ENCODE results near the gene UMODL1. TPM values are rescaled to one million over a fixed set of nuclear protein-coding genes. Genes with fewer than 3 reads are reported as not detected.

UMODL1 gene
- total RNA-seq, 2 experiments from 2014 or later, result 7.4 to 12.3 TPM

DNA sequence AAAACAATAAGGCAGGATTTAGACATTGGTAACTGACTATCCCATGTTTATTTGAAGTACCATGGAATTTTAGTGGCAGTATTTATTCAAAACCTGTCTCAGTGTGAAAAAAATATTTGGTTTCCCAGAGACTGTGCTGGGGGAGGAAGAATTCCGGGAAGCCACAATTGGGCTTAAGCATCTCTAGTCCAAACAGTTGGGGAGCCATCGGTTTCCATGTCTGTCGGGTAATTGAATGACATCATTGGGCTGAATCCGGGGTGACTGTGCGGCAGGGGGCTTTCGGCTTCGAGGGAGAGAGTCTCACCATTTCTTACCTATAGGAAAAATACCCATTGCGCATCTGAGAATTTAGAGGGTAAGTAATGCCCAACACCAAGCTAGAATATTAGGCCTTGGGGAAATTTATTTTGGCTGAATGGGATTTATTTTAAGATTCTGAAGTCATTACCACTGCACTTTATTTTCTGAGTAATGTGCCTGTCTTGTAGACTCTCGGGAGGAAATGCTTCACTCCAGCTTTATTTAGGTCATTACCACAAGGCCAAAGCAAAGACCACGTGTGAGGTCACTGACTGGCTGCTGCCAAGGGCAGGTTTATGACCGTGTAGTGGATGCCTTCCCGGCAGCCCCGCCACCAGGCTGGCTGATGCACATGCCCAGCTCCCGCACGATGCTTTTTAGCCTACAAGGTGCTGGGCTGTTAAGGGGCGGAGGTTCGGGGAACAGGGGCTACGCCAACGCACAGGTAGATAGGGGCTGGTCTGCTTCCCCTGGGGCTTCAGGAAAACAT is 23.1 kb upstream of the UMODL1 start:
- H3K9me3 ChIP-seq (ENCODE audit: low read length), result no peaks in the 10 kb centered on the region
- no peak for DNase-seq (ENCODE audit: low spot score)
- ChIA-PET POLR2A (no interaction called here), CTCF (ENCODE audit: unreplicated experiment) (no interaction called here)
- intact Hi-C loops (cut with micrococcal nuclease; ENCODE audit: unreplicated experiment), result no loop called here
- H3K4me2 ChIP-seq (ENCODE audit: low read length), result no peak overlapping the region
- no peak overlapping the region for H3K4me3 ChIP-seq (ENCODE audit: low read depth, low read length, poor library complexity, severe bottlenecking)
- no peaks in the 10 kb centered on the region for H3K36me3 ChIP-seq (ENCODE audit: insufficient read depth, low read length)
- H3K4me1 ChIP-seq (ENCODE audit: insufficient read depth, low read length, poor library complexity, severe bottlenecking), result peaks cover 3% of the 10 kb centered on the region
- TF ChIP-seq, protein P1, sequence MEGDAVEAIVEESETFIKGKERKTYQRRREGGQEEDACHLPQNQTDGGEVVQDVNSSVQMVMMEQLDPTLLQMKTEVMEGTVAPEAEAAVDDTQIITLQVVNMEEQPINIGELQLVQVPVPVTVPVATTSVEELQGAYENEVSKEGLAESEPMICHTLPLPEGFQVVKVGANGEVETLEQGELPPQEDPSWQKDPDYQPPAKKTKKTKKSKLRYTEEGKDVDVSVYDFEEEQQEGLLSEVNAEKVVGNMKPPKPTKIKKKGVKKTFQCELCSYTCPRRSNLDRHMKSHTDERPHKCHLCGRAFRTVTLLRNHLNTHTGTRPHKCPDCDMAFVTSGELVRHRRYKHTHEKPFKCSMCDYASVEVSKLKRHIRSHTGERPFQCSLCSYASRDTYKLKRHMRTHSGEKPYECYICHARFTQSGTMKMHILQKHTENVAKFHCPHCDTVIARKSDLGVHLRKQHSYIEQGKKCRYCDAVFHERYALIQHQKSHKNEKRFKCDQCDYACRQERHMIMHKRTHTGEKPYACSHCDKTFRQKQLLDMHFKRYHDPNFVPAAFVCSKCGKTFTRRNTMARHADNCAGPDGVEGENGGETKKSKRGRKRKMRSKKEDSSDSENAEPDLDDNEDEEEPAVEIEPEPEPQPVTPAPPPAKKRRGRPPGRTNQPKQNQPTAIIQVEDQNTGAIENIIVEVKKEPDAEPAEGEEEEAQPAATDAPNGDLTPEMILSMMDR (conservative IDR thresholded peaks at IDR 0.05; ENCODE audit: low read length), result no peak
- no peak for TF ChIP-seq EZH2phosphoT487 (IDR thresholded peaks at IDR 0.05; ENCODE audit: borderline replicate concordance, low read depth, low read length)
- H4K20me1 ChIP-seq (ENCODE audit: insufficient read depth, low read length), result no peaks in the 10 kb centered on the region
- no peak overlapping the region for H2AFZ ChIP-seq (ENCODE audit: low read length)
- H3K9me2 ChIP-seq (ENCODE audit: insufficient read depth, low read length), result no peaks in the 10 kb centered on the region
- H3K27ac ChIP-seq (ENCODE audit: low read depth, low read length, poor library complexity, severe bottlenecking), result no peak overlapping the region
- no TSS peak for BruUV-seq (replicated peaks)
- no peaks in the 10 kb centered on the region for H3K79me2 ChIP-seq (ENCODE audit: insufficient read depth, low read depth, low read length)

GRCh38 chr21:42048870-42049577 is 22.1 kb upstream of the UMODL1 start:
- no peak for DNase-seq (ENCODE audit: low spot score)
- no TSS peak for BruUV-seq (replicated peaks)
- ChIA-PET CTCF (ENCODE audit: unreplicated experiment) (no interaction called here), POLR2A (no interaction called here)
- no peak overlapping the region for H2AFZ ChIP-seq (ENCODE audit: low read length)
- H4K20me1 ChIP-seq (ENCODE audit: insufficient read depth, low read length), result no peaks in the 10 kb centered on the region
- peaks cover 3% of the 10 kb centered on the region for H3K4me1 ChIP-seq (ENCODE audit: insufficient read depth, low read length, poor library complexity, severe bottlenecking)
- H3K27ac ChIP-seq (ENCODE audit: low read depth, low read length, poor library complexity, severe bottlenecking), result no peak overlapping the region
- no peak for TF ChIP-seq EZH2phosphoT487 (IDR thresholded peaks at IDR 0.05; ENCODE audit: borderline replicate concordance, low read depth, low read length)
- TF ChIP-seq, protein P1 (conservative IDR thresholded peaks at IDR 0.05; ENCODE audit: low read length), result no peak
- no peaks in the 10 kb centered on the region for H3K9me3 ChIP-seq (ENCODE audit: low read length)
- no peak overlapping the region for H3K4me2 ChIP-seq (ENCODE audit: low read length)
- H3K36me3 ChIP-seq (ENCODE audit: insufficient read depth, low read length), result no peaks in the 10 kb centered on the region
- no peaks in the 10 kb centered on the region for H3K9me2 ChIP-seq (ENCODE audit: insufficient read depth, low read length)
- no peak overlapping the region for H3K4me3 ChIP-seq (ENCODE audit: low read depth, low read length, poor library complexity, severe bottlenecking)
- no peaks in the 10 kb centered on the region for H3K79me2 ChIP-seq (ENCODE audit: insufficient read depth, low read depth, low read length)
- intact Hi-C loops (cut with micrococcal nuclease; ENCODE audit: unreplicated experiment), result no loop called here

Measured in OCI-LY7 (cell line).